H1 (cell line): ENCODE measurements around the gene CRYGA. TPM values are rescaled to one million over a fixed set of nuclear protein-coding genes. Genes with fewer than 3 reads are reported as not detected.
A peak's percentile ranks its signal among the peaks of the same experiment; 100 is the strongest.

Experiments used
- CTCF ChIA-PET: fragments of 300-600 bp; sonication (Branson Sonifier 250); formaldehyde crosslinking; loops from one replicate; lab custom pipeline; 2021; ENCODE audit not compliant: partially characterized antibody; lab: Charles Lee
- POLR2A ChIA-PET: fragments of 300-600 bp; sonication (Branson Sonifier 250); formaldehyde crosslinking; loops from one replicate; lab custom pipeline; 2021; ENCODE audit warnings: inconsistent platforms; ENCODE audit not compliant: partially characterized antibody; lab: Charles Lee
- DNase-seq, 2 experiments: peaks; one replicate each; pipeline versions ENCODE4 v3.0.0 to v3.0.0-alpha.2; 2010 to 2022; ENCODE audit warnings: low spot score in 2 of 2, low read depth in 1 of 2, mixed read lengths in 1 of 2
- FAIRE-seq: peaks from 2 replicates; lab custom pipeline; 2011; peaks lifted over from hg19 to GRCh38; lab: Jason Lieb, UNC
- H2AFZ ChIP-seq: 2 replicates; pipeline ENCODE4 v1.8.1; 2012; ENCODE audit warnings: low read length, inconsistent platforms
- H2AK5ac ChIP-seq: 2 replicates; pipeline ENCODE4 v1.6.1; 2013; ENCODE audit warnings: low read depth, low read length
- H2BK120ac ChIP-seq: replicated peaks from 2 replicates; pipeline ENCODE3; 2013; ENCODE audit warnings: low read depth, low read length, inconsistent platforms
- H2BK12ac ChIP-seq: 2 replicates; pipeline ENCODE4 v1.6.1; 2013; ENCODE audit warnings: low read depth, low read length
- H2BK15ac ChIP-seq: 2 replicates; pipeline ENCODE4 v1.6.1; 2013; ENCODE audit warnings: low read length
- H2BK20ac ChIP-seq: 2 replicates; pipeline ENCODE4 v1.6.1; 2013; ENCODE audit warnings: low read length
- H2BK5ac ChIP-seq: 2 replicates; pipeline ENCODE4 v1.6.1; 2013; ENCODE audit warnings: low read depth, low read length
- H3K14ac ChIP-seq: 2 replicates; pipeline ENCODE4 v1.6.1; 2013; ENCODE audit warnings: inconsistent platforms; ENCODE audit not compliant: insufficient read length
- H3K18ac ChIP-seq: 2 replicates; pipeline ENCODE4 v1.6.1; 2013; ENCODE audit warnings: low read length; ENCODE audit errors: extremely low read depth
- H3K23ac ChIP-seq: 2 replicates; pipeline ENCODE4 v1.6.1; 2013; ENCODE audit warnings: inconsistent platforms; ENCODE audit not compliant: insufficient read length
- H3K23me2 ChIP-seq: 2 replicates; pipeline ENCODE4 v1.6.1; 2013; ENCODE audit warnings: low read depth, low read length
- H3K27ac ChIP-seq: 2 replicates; pipeline ENCODE4 v1.6.1; 2011; ENCODE audit warnings: low read depth, low read length, inconsistent platforms
- H3K27me3 ChIP-seq, 4 experiments: replicated peaks in 1 of 4; 1 replicate in 1 of 4; 2 replicates in 3 of 4; pipeline versions ENCODE4 v1.6.1 to v1.8.1; 2011 to 2013; ENCODE audit warnings: low read length in 3 of 4, mild to moderate bottlenecking in 3 of 4, inconsistent platforms in 2 of 4, mixed read lengths in 2 of 4, moderate library complexity in 1 of 4; ENCODE audit not compliant: control insufficient read depth in 3 of 4, insufficient read depth in 3 of 4; ENCODE audit errors: extremely low read depth in 1 of 4
- H3K36me3 ChIP-seq, 4 experiments: 2 replicates each; pipeline versions ENCODE4 v1.6.1 to v1.8.1; 2011 to 2013; ENCODE audit warnings: mild to moderate bottlenecking in 4 of 4, low read length in 3 of 4, moderate library complexity in 2 of 4, control low read depth in 1 of 4, inconsistent platforms in 1 of 4; ENCODE audit not compliant: insufficient read depth in 4 of 4, control insufficient read depth in 2 of 4
- H3K4ac ChIP-seq: replicated peaks from 2 replicates; pipeline ENCODE3; 2013; ENCODE audit warnings: low read length, low read depth, mixed read lengths, inconsistent platforms; ENCODE audit not compliant: insufficient read length
- H3K4me1 ChIP-seq, 4 experiments: replicated peaks in 1 of 4; 1 replicate in 1 of 4; 2 replicates in 3 of 4; pipeline versions ENCODE4 v1.6.1 to v1.8.1; 2011 to 2013; ENCODE audit warnings: low read length in 3 of 4, inconsistent platforms in 2 of 4, mixed read lengths in 1 of 4; ENCODE audit not compliant: insufficient read depth in 4 of 4, control insufficient read depth in 3 of 4
- H3K4me2 ChIP-seq, 2 experiments: 2 replicates each; pipeline versions ENCODE4 v1.6.1 to v1.8.1; 2011 to 2013; ENCODE audit warnings: low read depth in 2 of 2, low read length in 2 of 2, control low read depth in 1 of 2, inconsistent platforms in 1 of 2, mild to moderate bottlenecking in 1 of 2; ENCODE audit not compliant: insufficient read depth in 1 of 2
- H3K4me3 ChIP-seq, 4 experiments: fragments of 200-600, 300-600 bp in 1 of 4; sonication (generic), shearing (Covaris generic), sonication (Bioruptor Twin) in 1 of 4; 2 replicates each; pipeline versions ENCODE4 v1.5.1 to v1.8.1; 2011 to 2016; ENCODE audit warnings: low read length in 4 of 4, low read depth in 3 of 4, control low read depth in 2 of 4, inconsistent platforms in 2 of 4, mild to moderate bottlenecking in 2 of 4, mixed read lengths in 1 of 4, moderate library complexity in 1 of 4; ENCODE audit not compliant: insufficient read depth in 2 of 4; ENCODE audit errors: extremely low read depth in 1 of 4
- H3K56ac ChIP-seq: replicated peaks from 2 replicates; pipeline ENCODE3; 2013; ENCODE audit warnings: low read depth, mild to moderate bottlenecking, mixed read lengths, low read length, inconsistent platforms; ENCODE audit not compliant: insufficient read length
- H3K79me1 ChIP-seq: 2 replicates; pipeline ENCODE4 v1.6.1; 2013; ENCODE audit warnings: low read depth, low read length, control low read depth
- H3K79me2 ChIP-seq, 2 experiments: 2 replicates each; pipeline versions ENCODE4 v1.6.1 to v1.8.1; 2012 to 2013; ENCODE audit warnings: low read length in 2 of 2, mild to moderate bottlenecking in 2 of 2, inconsistent platforms in 1 of 2; ENCODE audit not compliant: insufficient read depth in 2 of 2, control insufficient read depth in 1 of 2
- H3K9ac ChIP-seq, 4 experiments: replicated peaks in 1 of 4; 1 replicate in 1 of 4; 2 replicates in 3 of 4; pipeline versions ENCODE4 v1.6.1 to v1.8.1; 2011 to 2013; ENCODE audit warnings: low read depth in 3 of 4, low read length in 3 of 4, control low read depth in 2 of 4, mild to moderate bottlenecking in 2 of 4, moderate library complexity in 2 of 4, inconsistent platforms in 1 of 4; ENCODE audit errors: extremely low read depth in 1 of 4
- H3K9me3 ChIP-seq, 2 experiments: 2 replicates each; pipeline versions ENCODE4 v1.6.1 to v1.8.1; 2012 to 2013; ENCODE audit warnings: mild to moderate bottlenecking in 2 of 2, moderate library complexity in 2 of 2, control low read depth in 1 of 2, inconsistent platforms in 1 of 2, low read depth in 1 of 2, low read length in 1 of 2, mixed read lengths in 1 of 2; ENCODE audit not compliant: insufficient read depth in 2 of 2
- H4K20me1 ChIP-seq, 2 experiments: replicated peaks in 1 of 2; 2 replicates each; pipeline versions ENCODE3 to v1.8.1; 2011 to 2013; ENCODE audit warnings: inconsistent platforms in 2 of 2, low read length in 2 of 2, mild to moderate bottlenecking in 1 of 2; ENCODE audit not compliant: insufficient read depth in 2 of 2, control insufficient read depth in 1 of 2
- H4K5ac ChIP-seq: 2 replicates; pipeline ENCODE4 v1.6.1; 2013; ENCODE audit warnings: low read length, low read depth, mixed read lengths, inconsistent platforms; ENCODE audit not compliant: insufficient read length
- H4K8ac ChIP-seq: 2 replicates; pipeline ENCODE4 v1.8.0; 2013; ENCODE audit warnings: mild to moderate bottlenecking, moderate library complexity, low read length, inconsistent platforms; ENCODE audit not compliant: insufficient read depth; ENCODE audit errors: extremely low read depth
- H4K91ac ChIP-seq: replicated peaks from 2 replicates; pipeline ENCODE3; 2013; ENCODE audit warnings: low read length, mixed read lengths, inconsistent platforms; ENCODE audit not compliant: insufficient read length
- CEBPB ChIP-seq: IDR thresholded peaks from 2 replicates; pipeline ENCODE4 v1.6.1; 2012; ENCODE audit warnings: low read depth, low read length
- NANOG ChIP-seq: IDR thresholded peaks from 2 replicates; pipeline ENCODE4 v1.6.1; 2011; ENCODE audit warnings: low read length, low read depth, mild to moderate bottlenecking, inconsistent platforms; ENCODE audit not compliant: insufficient read depth, poor library complexity, severe bottlenecking
- POLR2AphosphoS5 ChIP-seq: IDR thresholded peaks from 2 replicates; pipeline ENCODE4 v1.6.1; 2011; ENCODE audit warnings: low read depth, low read length
- RAD21 ChIP-seq, 2 experiments: IDR thresholded peaks in 1 of 2; conservative IDR thresholded peaks in 1 of 2; 2 replicates each; pipeline ENCODE4 v1.6.1; 2011; ENCODE audit warnings: low read depth in 2 of 2, low read length in 2 of 2, improper control_type of control experiment in 1 of 2, inconsistent platforms in 1 of 2, mild to moderate bottlenecking in 1 of 2, moderate library complexity in 1 of 2
- RBBP5 ChIP-seq: IDR thresholded peaks from 2 replicates; pipeline ENCODE4 v1.7.1; 2012; ENCODE audit warnings: low read depth, mild to moderate bottlenecking, inconsistent platforms, low read length, moderate library complexity, borderline replicate concordance
- RXRA ChIP-seq: IDR thresholded peaks from 2 replicates; pipeline ENCODE4 v1.6.1; 2011; ENCODE audit warnings: low read depth, mild to moderate bottlenecking, low read length, moderate library complexity; ENCODE audit not compliant: insufficient read depth
- SP1 ChIP-seq: IDR thresholded peaks from 2 replicates; pipeline ENCODE4 v1.6.1; 2011; ENCODE audit warnings: low read depth, low read length
- TEAD4 ChIP-seq: IDR thresholded peaks from 2 replicates; pipeline ENCODE4 v1.6.1; 2012; ENCODE audit warnings: low read depth, low read length, inconsistent platforms, mixed read lengths
- WGBS, 2 experiments: shearing (Covaris generic) in 1 of 2; methylation state at CpG; one replicate each; pipeline versions ENCODE4 v1.1.6 to v1.1.7; 2013 to 2015; ENCODE audit warnings: low lambda C conversion rate in 2 of 2, mixed read lengths in 2 of 2, inconsistent platforms in 1 of 2, low coverage in 1 of 2, missing lambda C conversion rate in 1 of 2; ENCODE audit not compliant: insufficient replicate concordance in 2 of 2, insufficient coverage in 1 of 2, insufficient read length in 1 of 2; ENCODE audit errors: extremely low coverage in 1 of 2, missing lambda C conversion rate in 1 of 2; 5-methylcytosine and 5-hydroxymethylcytosine counted together
- polyA plus RNA-seq, 7 experiments: library from polyadenylated mRNA; depleted of rRNA in 3 of 7; stranded (reverse) in 5 of 7; unstranded in 2 of 7; fragments of >200 nt in 5 of 7; fragments of 200-250 nt in 2 of 7; gene quantifications; 1 replicate in 5 of 7; 2 replicates in 1 of 7; 4 replicates in 1 of 7; pipeline versions ENCODE4 v1.2.1 to v1.2.3, GENCODE V29; 2011 to 2013; ENCODE audit warnings: missing spikeins in 2 of 7, mixed read lengths in 2 of 7
- total RNA-seq: library from RNA; stranded (reverse); fragmentation: NEBNext Ultra II Directional; extraction: Animal tissue kit (Norgen Biotek cat#: 25700); gene quantifications from 2 replicates; pipeline ENCODE4 v1.2.1, GENCODE V29; 2021

CRYGA gene
- total and polyA plus RNA-seq, 2 of the 8 experiments (the other 6 are each of a cell fraction or from before 2014, with no cell fraction given): not detected

GRCh38 chr2:208179028-208179609 is 15.7 kb upstream of the CRYGA start:
- H2AFZ ChIP-seq: no peak overlapping the region
- H2AK5ac ChIP-seq: no peak overlapping the region
- H3K23ac ChIP-seq: no peak overlapping the region
- H4K5ac ChIP-seq: no peak overlapping the region
- 79% methylated on average over 4 of the region's 4 CpGs; no CpG with 5 or more reads in 1 of the 2 experiments for WGBS, 2 experiments
- H3K4ac ChIP-seq: no peak overlapping the region
- H3K27me3 ChIP-seq: no peaks in the 10 kb centered on the region
- no peak overlapping the region for H2BK15ac ChIP-seq
- H3K23me2 ChIP-seq: no peaks in the 10 kb centered on the region
- H4K20me1 ChIP-seq: no peaks in the 10 kb centered on the region
- no peak for DNase-seq
- no peak overlapping the region for H3K18ac ChIP-seq
- peak overlapping the region; percentile 22; the same call in 1 of the 2 replicates for H4K8ac ChIP-seq
- H3K56ac ChIP-seq: no peak overlapping the region
- H3K4me3 ChIP-seq: no peak overlapping the region
- no peak overlapping the region for H2BK20ac ChIP-seq
- H3K27ac ChIP-seq: no peak overlapping the region
- H3K4me2 ChIP-seq: no peak overlapping the region
- no peaks in the 10 kb centered on the region for H3K9me3 ChIP-seq
- no peaks in the 10 kb centered on the region for H3K79me2 ChIP-seq
- H3K4me1 ChIP-seq: peaks cover 1 to 5% (median 2%) of the 10 kb centered on the region in 4 experiments; a peak in 3 of 7 replicates
- H3K36me3 ChIP-seq: no peaks in the 10 kb centered on the region
- no peaks in the 10 kb centered on the region for H3K79me1 ChIP-seq
- ChIA-PET POLR2A (no interaction called here), CTCF (interaction anchor here (1.0 kb wide), 1 partner anchor 62 kb away, joined by 3 read pairs; no protein-coding TSS in a partner anchor)
- H3K9ac ChIP-seq: no peak overlapping the region
- H2BK5ac ChIP-seq: peak overlapping the region; percentile 46; the same call in 1 of the 2 replicates
- H3K14ac ChIP-seq: no peak overlapping the region
- TF ChIP-seq NANOG: no peak
- no peak for TF ChIP-seq POLR2AphosphoS5
- no peak for TF ChIP-seq RBBP5
- TF ChIP-seq RAD21 (IDR thresholded peaks at IDR 0.05 in 1 of 2, conservative IDR thresholded peaks at IDR 0.05 in 1 of 2; ENCODE audit: low read depth in 2 of 2, low read length in 2 of 2): peak; percentile 21 to 30; a peak in 3 of 4 replicates
- 0 out of 2 replicates have a peak, but pooled peaks have one; percentile 11 for TF ChIP-seq SP1
- peak; percentile 59; the same call in 1 of the 2 replicates for TF ChIP-seq TEAD4
- TF ChIP-seq CEBPB: peak; percentile 86
- TF ChIP-seq RXRA: peak; percentile 91
- TF ChIP-seq, all 59 proteins: peak for 5
- no peak overlapping the region for H2BK120ac ChIP-seq
- peak; percentile 32 for FAIRE-seq
- no peak overlapping the region for H4K91ac ChIP-seq
- no peak overlapping the region for H2BK12ac ChIP-seq
